Germinal center (tissue), 1 donor: ENCODE results near the gene NSG1.
A peak's percentile ranks its signal among the peaks of the same experiment; 100 is the strongest.

Source experiments
- DNase-seq: peaks from one replicate; pipeline ENCODE4 v3.0.0; 2012; ENCODE audit warnings: mixed read lengths, low spot score

Gene NSG1

GRCh38 chr4:4374388-4375098, 12.4 kb upstream of the NSG1 start:
- no peak for DNase-seq

GRCh38 chr4:4376074-4376473, 10.8 kb upstream of the NSG1 start:
- no peak for DNase-seq

- DNase-seq, result no peak
These were observed 9.7 kb upstream of the NSG1 start for GRCh38 chr4:4377191-4377590.

DNA sequence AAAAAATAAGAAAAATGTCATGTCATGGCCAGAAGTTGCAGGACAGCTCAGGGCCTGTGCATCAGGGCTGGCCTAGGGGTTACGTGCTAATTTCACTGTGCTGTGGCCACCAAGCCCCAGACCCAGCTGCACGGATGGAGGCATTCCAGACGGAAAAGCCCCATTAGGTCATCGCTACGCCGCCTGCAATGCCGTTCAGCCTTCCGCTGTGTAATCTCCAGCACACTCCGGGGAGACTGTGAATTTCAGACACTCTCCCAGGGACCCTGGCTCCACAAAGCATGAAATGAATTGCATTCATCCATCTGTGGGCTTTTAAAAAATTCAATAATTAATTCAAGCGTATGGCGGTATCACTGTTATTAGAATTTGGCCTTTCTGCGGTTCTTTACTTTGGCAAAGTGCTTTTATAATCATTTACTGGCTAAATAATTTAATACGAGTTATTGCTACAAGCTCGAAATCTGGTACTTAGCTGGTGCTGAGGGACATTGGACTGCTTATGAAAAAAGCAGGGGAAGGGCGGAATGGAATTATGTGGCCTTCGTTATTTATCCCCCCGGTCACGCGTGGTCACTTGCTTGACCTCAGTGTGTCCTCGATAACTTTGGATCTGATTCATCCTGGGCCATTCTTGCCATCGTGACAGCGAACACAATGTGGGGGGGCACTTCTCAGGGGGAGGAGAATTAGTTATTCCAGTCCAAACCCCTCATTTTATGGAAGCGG, 9.0 kb upstream of the NSG1 start:
- DNase-seq, result no peak

DNA sequence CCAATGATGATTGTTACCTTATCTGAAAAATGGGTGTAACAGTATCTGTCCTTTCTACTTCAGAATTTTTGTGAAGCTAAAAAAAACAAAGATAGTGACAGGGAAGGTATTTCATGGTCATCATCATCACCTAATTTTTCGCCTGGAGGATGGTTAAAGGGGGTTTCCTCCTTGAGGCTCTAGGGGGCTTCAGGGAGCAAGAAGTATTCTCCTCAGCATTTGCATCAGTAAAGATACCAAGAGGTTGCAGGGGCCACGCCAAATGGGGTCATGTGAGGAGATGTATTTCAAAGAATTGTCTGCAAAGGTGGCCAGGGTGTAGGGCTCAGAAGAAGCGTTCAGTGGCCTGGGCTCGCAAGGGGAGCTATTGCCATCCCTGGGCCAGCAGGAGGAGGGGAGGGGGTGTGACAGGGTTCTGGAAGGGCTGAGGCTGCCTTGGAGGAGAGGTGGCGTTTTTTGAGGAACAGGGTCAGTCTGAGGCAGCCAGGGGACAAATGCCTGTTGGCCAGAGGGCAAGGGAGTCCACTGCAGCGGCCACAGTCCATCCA, 7.3 kb upstream of the NSG1 start:
- DNase-seq, result no peak

- DNase-seq, result no peak
These were observed 3.8 kb upstream of the NSG1 start for GRCh38 chr4:4383085-4383484.

GRCh38 chr4:4384837-4385236, 2.1 kb upstream of the NSG1 start:
- DNase-seq, result no peak

- no peak for DNase-seq
These were observed 1.1 kb upstream of the NSG1 start for GRCh38 chr4:4385729-4386295.

- DNase-seq, result no peak
These were observed 586 bp upstream of the NSG1 start for GRCh38 chr4:4386296-4386735.

- no peak for DNase-seq
These were observed 819 bp downstream of the NSG1 start for GRCh38 chr4:4387531-4388310.

- DNase-seq, result no peak
These were observed 1.4 kb downstream of the NSG1 start for GRCh38 chr4:4388311-4388790.

DNA sequence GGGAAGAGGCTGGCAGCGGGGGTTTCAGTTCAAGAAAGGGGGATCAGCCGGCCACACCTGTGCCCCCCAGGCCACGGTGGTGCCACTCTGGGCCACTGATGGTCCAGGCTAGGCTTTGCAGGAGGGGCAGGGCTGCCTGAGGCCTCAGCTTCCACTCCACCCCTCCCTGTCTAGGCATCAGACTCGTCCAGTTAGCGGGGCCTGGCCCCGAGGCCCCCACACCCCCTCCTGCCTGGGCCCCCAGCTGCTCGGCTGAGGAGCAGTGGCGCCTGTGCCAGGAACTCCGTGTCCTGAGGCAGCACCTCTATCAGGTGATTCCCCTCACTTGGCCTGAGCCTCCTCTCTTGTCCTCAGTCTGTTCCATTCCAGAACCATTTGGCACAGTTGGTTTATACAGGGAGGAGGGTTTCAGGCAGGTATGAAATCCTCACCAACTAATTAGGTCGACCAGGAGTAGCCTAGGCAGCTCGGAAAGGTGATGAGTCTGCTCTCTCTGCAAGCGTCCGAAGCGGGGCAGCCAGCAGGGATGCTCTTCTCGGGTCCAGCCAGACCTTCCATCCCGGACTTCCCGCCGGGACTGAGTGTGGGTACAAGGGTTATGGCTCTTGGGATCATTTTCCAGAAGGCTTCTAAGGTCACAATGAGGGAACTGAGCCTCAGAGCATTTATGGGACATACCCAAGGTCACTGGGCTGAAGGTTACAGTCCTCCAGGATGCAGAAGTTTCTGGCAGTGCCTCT, 2.1 kb downstream of the NSG1 start:
- no peak for DNase-seq

DNA sequence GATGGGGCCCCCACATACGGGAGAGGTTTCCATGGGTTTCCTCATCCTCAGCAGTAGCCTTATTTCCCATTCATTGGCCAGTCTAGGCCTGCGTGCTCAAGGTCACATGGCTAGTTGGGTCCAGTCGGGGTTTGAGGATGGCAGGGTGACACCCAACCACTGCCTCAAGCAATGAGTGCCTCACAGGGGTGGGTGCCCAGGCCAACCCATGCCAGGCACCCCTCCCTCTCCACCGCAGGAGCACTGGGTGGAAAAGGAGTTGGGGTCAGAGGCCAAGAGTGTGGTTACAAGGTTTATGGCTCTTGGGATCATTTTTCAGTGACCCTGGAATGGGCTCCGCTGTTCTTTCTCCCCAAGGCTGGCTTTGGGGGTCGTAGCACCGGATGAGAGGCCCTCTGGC, 3.1 kb downstream of the NSG1 start:
- DNase-seq, result no peak

- DNase-seq, result no peak
These were observed 3.8 kb downstream of the NSG1 start for GRCh38 chr4:4390515-4391240.

DNA sequence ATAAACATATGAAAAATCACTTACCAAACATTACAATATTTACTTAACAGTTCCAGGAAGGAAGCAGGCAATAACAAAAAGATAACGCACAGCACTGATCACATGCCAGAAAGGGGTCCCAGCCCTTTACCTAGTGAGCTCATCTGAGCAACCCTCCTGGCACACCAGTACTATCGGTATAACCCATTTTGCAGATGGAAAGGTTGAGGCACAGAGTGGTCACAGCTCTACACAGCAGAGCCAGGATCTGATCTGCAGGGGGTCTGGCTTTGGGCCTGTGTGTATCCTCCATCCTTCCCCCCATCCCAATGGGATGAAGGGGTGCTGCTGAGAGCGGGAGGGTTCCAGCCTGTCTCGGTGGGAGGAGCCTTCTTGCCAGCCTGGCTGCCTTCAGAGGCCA, 5.0 kb downstream of the NSG1 start:
- DNase-seq, result no peak

GRCh38 chr4:4392501-4393183, 5.7 kb downstream of the NSG1 start:
- no peak for DNase-seq

DNA sequence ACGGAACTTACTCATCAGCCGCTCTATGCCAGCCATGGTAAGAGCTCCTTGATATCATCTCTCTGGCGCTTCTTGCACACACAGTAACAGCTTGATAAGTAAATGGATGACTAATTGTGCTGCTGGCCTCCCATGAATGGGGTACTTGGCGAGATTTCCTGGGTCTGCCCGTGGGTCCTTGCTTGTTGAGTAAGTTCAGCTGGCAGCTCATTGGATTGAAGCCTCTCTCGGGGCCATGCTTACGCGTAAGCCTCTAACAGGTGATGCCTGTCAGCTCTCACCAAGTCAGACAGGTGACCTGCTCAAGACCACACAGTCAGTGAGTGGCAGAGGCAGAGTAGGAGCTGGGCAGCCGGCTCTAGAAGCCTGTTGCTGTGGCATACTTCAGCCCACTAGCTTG, 7.7 kb downstream of the NSG1 start:
- DNase-seq, result no peak

DNA sequence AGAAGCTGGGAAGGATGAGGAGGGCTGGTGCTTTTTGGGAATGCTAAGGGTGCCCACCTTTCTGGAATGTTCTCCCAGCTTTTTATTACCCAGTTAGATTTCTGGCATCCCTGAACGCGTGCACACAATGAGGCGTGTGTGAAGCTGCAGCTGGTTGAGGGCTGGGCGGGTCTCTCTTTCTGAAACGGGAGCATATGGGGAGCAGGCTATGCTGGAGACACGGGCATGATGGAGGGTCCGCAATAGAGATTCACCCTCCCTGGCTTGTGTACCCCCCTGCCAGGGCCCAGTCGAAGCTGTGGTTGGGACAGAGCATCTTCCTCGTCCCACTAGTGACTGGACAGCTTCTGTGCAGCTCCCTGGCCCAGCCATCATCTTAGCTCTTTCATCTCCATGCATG, 8.5 kb downstream of the NSG1 start:
- DNase-seq, result no peak

- DNase-seq, result peak; percentile 57
These were observed 9.1 kb downstream of the NSG1 start for GRCh38 chr4:4395849-4396627.
